Skin of body (tissue), 2 donors: ENCODE measurements around the gene ACVR1B. TPM values are rescaled to one million over a fixed set of nuclear protein-coding genes. Genes with fewer than 3 reads are reported as not detected.
A peak's percentile ranks its signal among the peaks of the same experiment; 100 is the strongest.

Experiments used
- DNase-seq: peaks from one replicate; lab custom pipeline; 2025; lab: John Stamatoyannopoulos, UW
- total RNA-seq: library from RNA; depleted of rRNA; stranded (reverse); fragments of >200 nt; gene quantifications from one replicate; pipeline ENCODE4 v1.2.3, GENCODE V29; 2014

Gene ACVR1B
- total RNA-seq, 1 donor from 2014 or later: 22.0 TPM

- DNase-seq: no peak
These were observed 52.1 kb downstream of the ACVR1B start for GRCh38 chr12:52003591-52003990.

- no peak for DNase-seq
These were observed 52.6 kb downstream of the ACVR1B start for GRCh38 chr12:52004042-52004648.

- no peak for DNase-seq
These were observed 53.9 kb downstream of the ACVR1B start for GRCh38 chr12:52005218-52005902.

- DNase-seq: no peak
These were observed 54.6 kb downstream of the ACVR1B start for GRCh38 chr12:52005903-52006703.

- DNase-seq: peak; percentile 62
These were observed 55.2 kb downstream of the ACVR1B start, which contains the start of gene TAMALIN for GRCh38 chr12:52006726-52007157. Gene TAMALIN, plus strand, starts transcription at chr12:52006946. Its CDS starts 74 bp downstream, at chr12:52007020.

GRCh38 chr12:52007158-52007921 is 55.8 kb downstream of the ACVR1B start:
- peak; percentile 14 for DNase-seq

GRCh38 chr12:52007982-52008510 is 56.5 kb downstream of the ACVR1B start:
- DNase-seq: no peak

GRCh38 chr12:52009081-52009751 is 57.7 kb downstream of the ACVR1B start:
- DNase-seq: no peak

GRCh38 chr12:52010152-52010622 is 58.7 kb downstream of the ACVR1B start:
- DNase-seq: peak; percentile 87

- DNase-seq: no peak
These were observed 59.4 kb downstream of the ACVR1B start for GRCh38 chr12:52010692-52011601.

GRCh38 chr12:52011602-52012214 is 60.2 kb downstream of the ACVR1B start:
- DNase-seq: no peak

- DNase-seq: no peak
These were observed 62.3 kb downstream of the ACVR1B start for GRCh38 chr12:52013626-52014310.

- no peak for DNase-seq
These were observed 63.4 kb downstream of the ACVR1B start for GRCh38 chr12:52014567-52015530.

- no peak for DNase-seq
These were observed 64.1 kb downstream of the ACVR1B start for GRCh38 chr12:52015532-52016041.

- DNase-seq: no peak
These were observed 67.1 kb downstream of the ACVR1B start for GRCh38 chr12:52018433-52019112.

- DNase-seq: no peak
These were observed 67.7 kb downstream of the ACVR1B start for GRCh38 chr12:52019113-52019770.
